Thoracic aorta (tissue), 2 donors: ENCODE data around the gene SLC35E4. TPM values are rescaled to one million over a fixed set of nuclear protein-coding genes. Genes with fewer than 3 reads are reported as not detected.

Experiments
- total RNA-seq, 2 donors: library from RNA; depleted of rRNA; stranded (reverse); fragments of >200 nt; gene quantifications; one replicate each; pipeline versions ENCODE4 v1.1.0 to v1.2.3, GENCODE V29; 2016

The SLC35E4 gene
- total RNA-seq, 2 donors from 2014 or later: 12.8 to 16.9 TPM

Other genes starting within 250 kb of the SLC35E4 start
- gene RNF215, start 248.4 kb upstream of the SLC35E4 start, total RNA-seq: 10 to 100 TPM; 11.4 to 11.6 TPM
- gene SEC14L2, start 238.8 kb upstream of the SLC35E4 start, total RNA-seq: 10 to 100 TPM in 1 of 2 donors, 1 to 10 TPM in 1; 6.4 to 18.3 TPM
- gene MTFP1, start 210.0 kb upstream of the SLC35E4 start, total RNA-seq: 1 to 10 TPM; 1.9 to 6.4 TPM
- not detected for gene SEC14L3, start 163.8 kb upstream of the SLC35E4 start, total RNA-seq
- gene SEC14L4, start 130.1 kb upstream of the SLC35E4 start, total RNA-seq: not detected
- under 1 TPM; 0.27 to 0.56 TPM for gene SEC14L6, start 89.0 kb upstream of the SLC35E4 start, total RNA-seq
- gene GAL3ST1, start 61.1 kb upstream of the SLC35E4 start, total RNA-seq: 1 to 10 TPM; 1.5 to 2.2 TPM
- gene PES1, start 43.9 kb upstream of the SLC35E4 start, total RNA-seq: 10 to 100 TPM; 30.5 to 58.6 TPM
- 10 to 100 TPM; 33.9 to 82.0 TPM for gene TCN2, start 28.6 kb upstream of the SLC35E4 start, total RNA-seq
- gene DUSP18, start 32.1 kb downstream of the SLC35E4 start, total RNA-seq: 1 to 10 TPM; 4.1 TPM
- 1 to 10 TPM in 1 of 2 donors, under 1 TPM in 1; 0.71 to 3.0 TPM for gene OSBP2, start 59.1 kb downstream of the SLC35E4 start, total RNA-seq